Muscle layer of colon (tissue), 2 donors: ENCODE results near the gene FPR3.
"Not testable (repeated sequence)": the region's sequence is repeated elsewhere in the genome, so short reads cannot be mapped to it uniquely, and the experiment has no call there.

Experiments used
- H3K27ac ChIP-seq: one replicate; pipeline ENCODE4 v1.7.0; 2013; ENCODE audit warnings: low read depth, mild to moderate bottlenecking, low read length, moderate library complexity
- H3K27me3 ChIP-seq, 2 donors: one replicate each; pipeline ENCODE4 v1.7.0; 2013; ENCODE audit warnings: low read length in 2 of 2, mild to moderate bottlenecking in 2 of 2; ENCODE audit not compliant: insufficient read depth in 2 of 2, control insufficient read depth in 1 of 2
- H3K36me3 ChIP-seq: one replicate; pipeline ENCODE4 v1.7.0; 2013; ENCODE audit warnings: mild to moderate bottlenecking, low read length; ENCODE audit not compliant: insufficient read depth
- H3K4me1 ChIP-seq: one replicate; pipeline ENCODE4 v1.7.0; 2013; ENCODE audit warnings: mild to moderate bottlenecking, low read length; ENCODE audit not compliant: insufficient read depth
- H3K4me3 ChIP-seq, 2 donors: one replicate each; pipeline ENCODE4 v1.7.0; 2013; ENCODE audit warnings: low read length in 2 of 2, low read depth in 1 of 2, mild to moderate bottlenecking in 1 of 2, moderate library complexity in 1 of 2
- H3K9ac ChIP-seq: one replicate; pipeline ENCODE4 v1.7.0; 2013; ENCODE audit warnings: low read length
- H3K9me3 ChIP-seq: one replicate; pipeline ENCODE4 v1.7.0; 2013; ENCODE audit warnings: mild to moderate bottlenecking, low read length
- donor health status: abdominal sarcoma.
- donor health status: Adenocarcinoma of cecum.

Gene FPR3

DNA sequence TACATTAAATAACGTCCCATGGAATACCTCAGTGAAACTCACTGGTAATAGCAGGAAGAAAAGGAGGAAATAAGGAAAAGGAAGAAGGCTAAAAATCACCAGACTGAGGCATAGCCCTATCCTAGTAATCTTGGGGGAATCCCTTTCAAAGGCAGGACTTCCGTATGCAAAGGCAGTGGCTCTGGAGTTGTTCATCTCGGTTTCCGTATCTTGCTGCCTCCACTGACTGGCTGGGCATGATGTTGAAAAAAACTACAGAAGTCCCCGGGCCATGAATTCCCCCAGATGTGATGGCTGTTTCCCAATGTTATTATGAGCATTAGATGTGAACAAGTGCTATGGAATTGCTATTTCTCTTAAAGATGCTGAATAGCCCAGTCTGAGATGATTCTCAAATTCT, 28.5 kb upstream of the FPR3 start:
- Histone ChIP-seq H3K27ac (no peak overlapping the region), H3K4me3 (no peak overlapping the region), H3K9me3 (no peaks in the 10 kb centered on the region), H3K9ac (no peak overlapping the region), H3K27me3 (peaks cover 0 to 4% of the 10 kb centered on the region in 2 donors), H3K4me1 (no peaks in the 10 kb centered on the region), H3K36me3 (no peaks in the 10 kb centered on the region)

- Histone ChIP-seq H3K9ac (no peak overlapping the region), H3K27me3 (no peaks in the 10 kb centered on the region), H3K4me1 (no peaks in the 10 kb centered on the region), H3K4me3 (no peak overlapping the region), H3K27ac (no peak overlapping the region), H3K36me3 (no peaks in the 10 kb centered on the region), H3K9me3 (no peaks in the 10 kb centered on the region)
Observed at GRCh38 chr19:51771376-51772130, 23.4 kb upstream of the FPR3 start.

DNA sequence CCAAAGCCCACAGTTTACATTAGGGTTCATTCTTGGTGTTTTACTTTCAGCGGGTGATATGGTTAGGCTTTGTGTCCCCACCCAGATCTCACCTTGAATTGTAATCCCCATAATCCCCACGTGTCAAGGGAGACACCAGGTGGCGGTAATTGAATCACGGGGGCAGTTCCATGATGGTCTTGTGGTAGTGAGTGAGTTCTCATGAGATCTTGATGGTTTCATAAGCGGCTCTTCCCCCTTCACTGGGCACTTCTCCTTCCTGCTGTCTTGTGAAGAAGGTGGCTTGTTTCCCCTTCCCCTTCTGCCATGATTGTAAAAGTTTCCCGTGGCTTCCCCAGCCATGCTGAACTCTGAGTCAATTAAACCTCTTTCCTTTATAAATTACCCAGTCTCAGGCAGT, 22.0 kb upstream of the FPR3 start:
- Histone ChIP-seq H3K27ac (no peak overlapping the region), H3K4me1 (no peaks in the 10 kb centered on the region), H3K9me3 (no peaks in the 10 kb centered on the region), H3K27me3 (no peaks in the 10 kb centered on the region), H3K4me3 (no peak overlapping the region), H3K36me3 (no peaks in the 10 kb centered on the region), H3K9ac (no peak overlapping the region)

DNA sequence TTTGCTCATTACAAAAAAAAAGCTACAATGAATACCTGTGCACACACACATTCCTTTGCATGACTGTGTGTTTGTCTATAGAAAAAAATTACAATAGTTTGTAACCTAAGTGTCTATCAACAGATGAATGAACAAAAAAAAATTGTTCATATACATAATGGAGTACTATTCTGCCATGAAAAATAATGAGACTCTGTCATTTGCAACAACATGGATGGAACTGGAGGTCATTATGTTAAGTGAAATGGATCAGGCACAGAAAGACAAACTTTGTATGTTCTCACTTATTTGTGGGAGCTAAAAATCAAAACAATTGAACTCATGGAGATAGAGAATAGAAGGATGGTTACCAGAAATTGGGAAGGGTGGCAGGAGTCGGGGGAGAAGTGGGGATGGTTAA, 18.4 kb upstream of the FPR3 start:
- H3K9me3 ChIP-seq, H3K36me3 ChIP-seq, H3K9ac ChIP-seq, H3K4me1 ChIP-seq, H3K27me3 ChIP-seq, H3K4me3 ChIP-seq, H3K27ac ChIP-seq: not testable (repeated sequence)

- Histone ChIP-seq H3K9ac (no peak overlapping the region), H3K27ac (no peak overlapping the region), H3K4me3 (no peak overlapping the region), H3K27me3 (no peaks in the 10 kb centered on the region), H3K9me3 (no peaks in the 10 kb centered on the region), H3K36me3 (no peaks in the 10 kb centered on the region), H3K4me1 (no peaks in the 10 kb centered on the region)
Observed at GRCh38 chr19:51777570-51778462, 17.1 kb upstream of the FPR3 start.

DNA sequence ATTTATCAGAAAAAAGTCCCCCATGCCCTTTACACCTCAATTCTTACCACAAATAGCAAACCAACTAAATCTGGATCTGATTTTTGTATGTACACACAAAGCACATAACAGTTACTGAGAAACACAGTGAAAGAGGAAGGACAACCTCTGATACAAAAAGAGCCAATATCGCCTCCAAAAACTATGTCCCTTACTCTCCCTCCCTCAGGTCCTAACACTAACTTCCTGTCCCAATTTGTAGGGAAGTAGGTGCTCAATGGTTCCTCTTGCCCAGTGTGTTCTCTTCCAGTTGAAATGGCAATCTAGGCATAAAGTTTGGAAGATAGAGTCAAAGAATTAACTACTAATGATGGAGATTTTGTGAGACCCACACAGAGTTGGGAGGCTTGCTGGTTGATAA, 15.8 kb upstream of the FPR3 start:
- H3K4me3 ChIP-seq: no peak overlapping the region
- H3K27me3 ChIP-seq: no peaks in the 10 kb centered on the region
- no peaks in the 10 kb centered on the region for H3K9me3 ChIP-seq
- no peak overlapping the region for H3K27ac ChIP-seq
- H3K9ac ChIP-seq: no peak overlapping the region
- no peaks in the 10 kb centered on the region for H3K36me3 ChIP-seq
- H3K4me1 ChIP-seq: no peaks in the 10 kb centered on the region

GRCh38 chr19:51779703-51780102, 15.3 kb upstream of the FPR3 start:
- H3K36me3 ChIP-seq: no peaks in the 10 kb centered on the region
- no peaks in the 10 kb centered on the region for H3K27me3 ChIP-seq
- H3K4me1 ChIP-seq: no peaks in the 10 kb centered on the region
- no peak overlapping the region for H3K27ac ChIP-seq
- no peak overlapping the region for H3K4me3 ChIP-seq
- H3K9me3 ChIP-seq: no peaks in the 10 kb centered on the region
- H3K9ac ChIP-seq: no peak overlapping the region

DNA sequence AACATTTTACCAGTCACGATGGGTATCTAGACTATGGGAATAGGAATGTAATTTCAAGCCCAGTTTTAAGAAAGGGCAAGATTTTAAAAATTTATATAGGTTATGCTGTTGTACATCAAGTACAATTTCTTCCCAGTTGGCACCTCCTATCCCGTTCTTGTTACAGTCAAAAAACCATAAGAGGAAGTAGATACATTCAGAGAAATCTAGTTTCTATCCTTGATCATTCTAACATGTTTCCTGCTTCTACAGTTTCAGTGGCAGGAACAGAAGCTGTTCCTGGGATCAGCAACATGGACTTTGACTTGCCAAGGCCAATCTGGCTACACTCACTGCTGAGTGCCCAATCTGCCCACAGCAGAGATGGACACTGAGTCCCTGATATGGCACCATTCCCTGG, 14.7 kb upstream of the FPR3 start:
- Histone ChIP-seq H3K4me1 (no peaks in the 10 kb centered on the region), H3K9ac (no peak overlapping the region), H3K4me3 (no peak overlapping the region), H3K27me3 (no peaks in the 10 kb centered on the region), H3K9me3 (no peaks in the 10 kb centered on the region), H3K36me3 (no peaks in the 10 kb centered on the region), H3K27ac (no peak overlapping the region)

- Histone ChIP-seq H3K36me3 (no peaks in the 10 kb centered on the region), H3K9me3 (no peaks in the 10 kb centered on the region), H3K9ac (no peak overlapping the region), H3K4me3 (no peak overlapping the region), H3K27ac (no peak overlapping the region), H3K27me3 (no peaks in the 10 kb centered on the region), H3K4me1 (no peaks in the 10 kb centered on the region)
Observed at GRCh38 chr19:51781999-51782398, 13.0 kb upstream of the FPR3 start.

GRCh38 chr19:51783372-51783771, 11.6 kb upstream of the FPR3 start:
- Histone ChIP-seq H3K9ac (no peak overlapping the region), H3K4me3 (no peak overlapping the region), H3K4me1 (no peaks in the 10 kb centered on the region), H3K27me3 (no peaks in the 10 kb centered on the region), H3K9me3 (no peaks in the 10 kb centered on the region), H3K27ac (no peak overlapping the region), H3K36me3 (no peaks in the 10 kb centered on the region)

DNA sequence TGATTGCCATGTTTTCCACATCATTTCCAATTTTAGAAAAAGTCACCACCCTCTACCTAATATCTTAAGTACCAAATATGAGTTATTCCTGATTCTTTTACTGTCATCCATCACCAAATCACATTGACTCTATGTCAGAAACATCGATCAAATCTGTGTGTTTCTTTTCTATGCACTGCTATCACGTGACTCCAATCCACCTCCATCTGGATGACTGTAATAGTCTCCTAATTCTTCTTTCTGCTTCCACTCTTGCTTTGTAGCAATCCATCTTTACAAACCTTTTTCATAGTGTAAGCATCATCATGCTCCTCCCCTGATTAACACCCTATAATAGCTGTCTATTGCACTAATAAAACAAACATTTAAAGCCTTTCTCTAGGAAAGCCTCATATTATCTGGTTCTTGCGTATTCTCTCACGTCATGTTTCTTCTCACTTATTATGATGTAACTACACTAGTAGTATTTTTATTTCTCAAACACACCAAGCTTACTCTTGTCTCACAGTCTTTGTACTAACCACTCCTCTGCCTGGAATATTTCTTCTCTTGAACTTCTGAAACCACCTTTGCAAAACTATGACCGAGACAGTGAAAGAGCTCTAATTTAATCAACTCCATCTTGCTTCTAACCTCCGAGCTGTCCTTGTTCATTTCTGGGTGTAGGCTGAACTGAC, 10.7 kb upstream of the FPR3 start:
- H3K9ac ChIP-seq: no peak overlapping the region
- no peak overlapping the region for H3K4me3 ChIP-seq
- H3K4me1 ChIP-seq: no peaks in the 10 kb centered on the region
- H3K27ac ChIP-seq: no peak overlapping the region
- H3K36me3 ChIP-seq: no peaks in the 10 kb centered on the region
- no peaks in the 10 kb centered on the region for H3K9me3 ChIP-seq
- H3K27me3 ChIP-seq: no peaks in the 10 kb centered on the region
